GM12878 (cell line): ENCODE measurements around the gene RBSN. TPM values are rescaled to one million over a fixed set of nuclear protein-coding genes. Genes with fewer than 3 reads are reported as not detected.

Experiments used
- ATAC-seq: fragments of 200-7000 bp; cut with Tn5 transposase; 3 replicates; pipeline ENCODE4 v1.9.1; 2020; ENCODE audit warnings: mild to moderate bottlenecking, moderate library complexity
- BruUV-seq: library from RNA; stranded (reverse); fragments of 400-500 nt; replicated peaks from 2 replicates; lab custom pipeline; 2021; lab: Mats Ljungman, UMichigan
- CTCF ChIA-PET: fragments of 300-600 bp; sonication (Branson Sonifier 250); formaldehyde crosslinking; extraction: SDS; loops from one replicate; lab custom pipeline; 2021; ENCODE audit warnings: inconsistent platforms; lab: Yijun Ruan, JAX
- POLR2A ChIA-PET: fragments of 350-600 bp; formaldehyde crosslinking; extraction: SDS; loops from one replicate; lab custom pipeline; 2021; ENCODE audit warnings: inconsistent platforms; lab: Charles Lee
- RAD21 ChIA-PET: fragments of 300-600 bp; sonication (Branson Sonifier 250); formaldehyde crosslinking; loops from one replicate; lab custom pipeline; 2023; ENCODE audit warnings: antibody characterized with exemption; ENCODE audit not compliant: unreplicated experiment; lab: Charles Lee
- SMC1A ChIA-PET: fragments of 300-600 bp; sonication (Branson Sonifier 250); formaldehyde crosslinking; loops from one replicate; lab custom pipeline; 2023; ENCODE audit not compliant: unreplicated experiment, uncharacterized antibody; lab: Charles Lee
- DNase-seq: peaks from one replicate; pipeline ENCODE4 v3.0.0-alpha.2; 2011; ENCODE audit warnings: low read depth, low spot score
- FAIRE-seq: peaks from 3 replicates; lab custom pipeline; 2011; peaks lifted over from hg19 to GRCh38; lab: Jason Lieb, UNC
- H2AFZ ChIP-seq: 2 replicates; pipeline ENCODE4 v1.6.0; 2011; ENCODE audit warnings: low read depth, low read length, control low read depth; ENCODE audit not compliant: control insufficient read depth
- H3K27ac ChIP-seq: 2 replicates; pipeline ENCODE4 v1.5.1; 2011; ENCODE audit warnings: control low read depth; ENCODE audit not compliant: control insufficient read depth, insufficient read depth
- H3K27me3 ChIP-seq, 2 experiments: replicated peaks in 1 of 2; 2 replicates each; pipeline versions ENCODE4 v1.6.0 to v1.6.1; 2011; ENCODE audit warnings: low read length in 1 of 2; ENCODE audit not compliant: control insufficient read depth in 2 of 2, insufficient read depth in 2 of 2
- H3K36me3 ChIP-seq, 2 experiments: 2 replicates each; pipeline ENCODE4 v1.5.1; 2011; ENCODE audit warnings: low read length in 1 of 2; ENCODE audit not compliant: control insufficient read depth in 2 of 2, insufficient read depth in 2 of 2
- H3K4me1 ChIP-seq: 2 replicates; pipeline ENCODE4 v1.6.1; 2011; ENCODE audit warnings: mild to moderate bottlenecking, low read length, moderate library complexity, mixed read lengths; ENCODE audit not compliant: control insufficient read depth, insufficient read depth
- H3K4me2 ChIP-seq: 2 replicates; pipeline ENCODE4 v1.6.0; 2011; ENCODE audit warnings: control low read depth; ENCODE audit not compliant: control insufficient read depth, insufficient read depth
- H3K4me3 ChIP-seq: fragments of 200-600 bp; sonication (generic); 2 replicates; pipeline ENCODE4 v1.5.1; 2016
- H3K79me2 ChIP-seq: 2 replicates; pipeline ENCODE4 v1.6.0; 2011; ENCODE audit warnings: low read length; ENCODE audit not compliant: control insufficient read depth, insufficient read depth
- H3K9ac ChIP-seq: 2 replicates; pipeline ENCODE4 v1.8.0; 2011; ENCODE audit warnings: low read length, control low read depth, mixed read lengths; ENCODE audit not compliant: control insufficient read depth, insufficient read depth
- H3K9me3 ChIP-seq: replicated peaks from 3 replicates; pipeline ENCODE4 v1.5.1; 2011; ENCODE audit warnings: mild to moderate bottlenecking, low read length; ENCODE audit not compliant: control insufficient read depth, insufficient read depth
- H4K20me1 ChIP-seq: 2 replicates; pipeline ENCODE4 v1.6.0; 2011; ENCODE audit not compliant: control insufficient read depth, insufficient read depth
- BCL11A ChIP-seq: IDR thresholded peaks from 2 replicates; pipeline ENCODE4 v1.6.1; 2011; ENCODE audit warnings: low read depth, low read length
- BCLAF1 ChIP-seq: fragments of 450-650 bp; IDR thresholded peaks from 2 replicates; pipeline ENCODE4 v1.6.1; 2017; ENCODE audit warnings: antibody characterized with exemption, mild to moderate bottlenecking, moderate library complexity
- CHD2 ChIP-seq: IDR thresholded peaks from 2 replicates; pipeline ENCODE4 v1.6.1; 2011; ENCODE audit warnings: low read depth, low read length, improper control_type of control experiment, borderline replicate concordance
- DPF2 ChIP-seq: fragments of 450-650 bp; IDR thresholded peaks from 2 replicates; pipeline ENCODE4 v1.6.1; 2017; ENCODE audit warnings: mild to moderate bottlenecking
- MXI1 ChIP-seq: fragments of 150-350 bp; IDR thresholded peaks from 2 replicates; pipeline ENCODE4 v1.6.1; 2011; ENCODE audit warnings: low read depth, mild to moderate bottlenecking, inconsistent platforms, low read length, improper control_type of control experiment
- NFXL1 ChIP-seq: fragments of 450-650 bp; IDR thresholded peaks from 2 replicates; pipeline ENCODE4 v1.6.1; 2017; ENCODE audit warnings: antibody characterized with exemption, mild to moderate bottlenecking, borderline replicate concordance
- NFYA ChIP-seq: IDR thresholded peaks from 2 replicates; pipeline ENCODE4 v1.6.1; 2011; ENCODE audit warnings: low read depth, mild to moderate bottlenecking, low read length, improper control_type of control experiment, borderline replicate concordance
- NR2C2 ChIP-seq: IDR thresholded peaks from 2 replicates; pipeline ENCODE4 v1.6.1; 2011; ENCODE audit warnings: borderline replicate concordance, low read depth; ENCODE audit not compliant: control insufficient read depth, insufficient read length
- RBBP5 ChIP-seq: fragments of 200-600 bp; sonication (generic); conservative IDR thresholded peaks from 2 replicates; pipeline ENCODE4 v1.6.1; 2016
- RFX5 ChIP-seq: IDR thresholded peaks from 2 replicates; pipeline ENCODE4 v1.6.1; 2011; ENCODE audit warnings: low read depth, low read length, improper control_type of control experiment
- SIN3A ChIP-seq: IDR thresholded peaks from 2 replicates; pipeline ENCODE4 v1.6.1; 2012; ENCODE audit warnings: low read depth, low read length, improper control_type of control experiment
- SIX5 ChIP-seq: IDR thresholded peaks from 2 replicates; pipeline ENCODE4 v1.6.1; 2011; ENCODE audit warnings: mild to moderate bottlenecking, low read depth, low read length, moderate library complexity; ENCODE audit not compliant: severe bottlenecking
- SMAD5 ChIP-seq: IDR thresholded peaks from 2 replicates; pipeline ENCODE4 v1.6.1; 2016; ENCODE audit warnings: antibody characterized with exemption, low read depth
- SRF ChIP-seq, 2 experiments: IDR thresholded peaks; 2 replicates each; pipeline ENCODE4 v1.6.1; 2011; ENCODE audit warnings: low read depth in 2 of 2, low read length in 2 of 2, mild to moderate bottlenecking in 1 of 2, moderate library complexity in 1 of 2
- TCF3 ChIP-seq: IDR thresholded peaks from 2 replicates; pipeline ENCODE4 v1.6.1; 2012; ENCODE audit warnings: low read depth, mild to moderate bottlenecking, low read length, borderline replicate concordance; ENCODE audit not compliant: insufficient read depth
- USF2 ChIP-seq: IDR thresholded peaks from 2 replicates; pipeline ENCODE4 v1.6.1; 2011; ENCODE audit warnings: low read depth, low read length, improper control_type of control experiment, borderline replicate concordance
- ZNF274 ChIP-seq: IDR thresholded peaks from one replicate; pipeline ENCODE4 v1.8.0; 2011; ENCODE audit not compliant: insufficient read length, insufficient read depth
- ZNF384 ChIP-seq: IDR thresholded peaks from 2 replicates; pipeline ENCODE4 v1.6.1; 2012; ENCODE audit warnings: low read depth, mild to moderate bottlenecking, low read length, improper control_type of control experiment, borderline replicate concordance
- ZSCAN29 ChIP-seq: fragments of 450-650 bp; IDR thresholded peaks from 2 replicates; pipeline ENCODE4 v1.6.1; 2017; ENCODE audit warnings: mild to moderate bottlenecking, moderate library complexity
- whole genome bisulfite sequencing: methylation state at CpG from one replicate; pipeline ENCODE4 v1.1.6; 2016; ENCODE audit warnings: low lambda C conversion rate; ENCODE audit not compliant: insufficient replicate concordance, insufficient coverage; ENCODE audit errors: missing lambda C conversion rate; 5-methylcytosine and 5-hydroxymethylcytosine counted together
- in situ Hi-C: fragments of 300-500 bp; cut with MboI; formaldehyde crosslinking; loops from 9 replicates; pipeline ENCODE4 v1.14.3; 2018; ENCODE audit warnings: mixed read lengths
- intact Hi-C: fragments of 100-400 bp; cut with micrococcal nuclease; formaldehyde crosslinking; loops from one replicate; pipeline ENCODE4 v1.14.2; 2022; ENCODE audit not compliant: unreplicated experiment
- polyA plus RNA-seq, 11 experiments: library from polyadenylated mRNA; depleted of rRNA in 4 of 11; unstranded in 6 of 11; stranded (reverse) in 5 of 11; fragments of >200 nt; fragmentation: Nextera tagmentation in 4 of 11; fragmentation: Illumina TruSeq in 1 of 11; extraction: Ambion mirVana in 4 of 11; extraction: Trizol in 1 of 11; gene quantifications; 1 replicate in 1 of 11; 2 replicates in 10 of 11; pipeline versions ENCODE4 v1.2.1 to v1.2.3, GENCODE V29; 2011 to 2016; ENCODE audit warnings: inconsistent platforms in 2 of 11, missing spikeins in 2 of 11, low read depth in 1 of 11
- total RNA-seq, 4 experiments: library from RNA; depleted of rRNA in 3 of 4; stranded (reverse); fragments of >200 nt in 3 of 4; fragmentation: Illumina TruSeq in 1 of 4; extraction: Trizol in 1 of 4; gene quantifications; 2 replicates each; pipeline versions ENCODE4 v1.2.1 to v1.2.3, GENCODE V29; 2013 to 2021

The RBSN gene
- total and polyA plus RNA-seq, 10 of the 15 experiments (the other 5 are each of a cell fraction or from before 2014, with no cell fraction given): 2.0 to 17.5 (median 10.5) TPM

GRCh38 chr3:15089201-15089600 lies 9.7 kb downstream of the RBSN start:
- RAD21 ChIA-PET: interaction anchor here (0.7 kb wide), 1 partner anchor 870 kb away, joined by 4 read pairs; no protein-coding TSS in a partner anchor
- Histone ChIP-seq H3K4me2 (no peak overlapping the region), H3K36me3 (peaks cover 0 to 36% of the 10 kb centered on the region in 2 experiments), H3K79me2 (no peaks in the 10 kb centered on the region), H3K9me3 (no peaks in the 10 kb centered on the region), H3K4me3 (no peak overlapping the region), H3K4me1 (no peaks in the 10 kb centered on the region), H3K27me3 (no peaks in the 10 kb centered on the region), H3K27ac (no peak overlapping the region), H3K9ac (no peak overlapping the region), H4K20me1 (no peaks in the 10 kb centered on the region), H2AFZ (no peak overlapping the region)
- FAIRE-seq (no peak), DNase-seq (no peak), ATAC-seq (no peak)
- CTCF ChIA-PET: interaction anchor here (0.6 to 1.2 kb wide), 2 partner anchors 18 to 163 kb away, joined by 3 to 4 read pairs; no protein-coding TSS in a partner anchor
- TF ChIP-seq SMAD5: no peak
- TF ChIP-seq NR2C2: no peak
- no peak for TF ChIP-seq SIN3A
- TF ChIP-seq DPF2: no peak
- no peak for TF ChIP-seq SRF (IDR thresholded peaks at IDR 0.05; ENCODE audit: low read depth in 2 of 2, low read length in 2 of 2)
- no peak for TF ChIP-seq NFYA
- TF ChIP-seq RFX5: no peak
- TF ChIP-seq CHD2: no peak
- TF ChIP-seq SIX5: no peak
- no peak for TF ChIP-seq TCF3
- TF ChIP-seq BCLAF1: no peak
- TF ChIP-seq ZNF384: no peak
- TF ChIP-seq ZSCAN29: no peak
- TF ChIP-seq MXI1: no peak
- TF ChIP-seq USF2: no peak
- no peak for TF ChIP-seq RBBP5
- TF ChIP-seq ZNF274: no peak
- no peak for TF ChIP-seq BCL11A
- no peak for TF ChIP-seq NFXL1
- POLR2A ChIA-PET: interaction anchor here (1.3 kb wide), 1 partner anchor 9 kb away, joined by 7 read pairs; the partner anchor contains the start of gene RBSN
- intact Hi-C loops (no loop called here), in situ Hi-C loops (no loop called here)
- BruUV-seq: no TSS peak
- WGBS: 100% methylated on average over 1 of the region's 1 CpG
- SMC1A ChIA-PET: interaction anchor here (1.8 kb wide), 1 partner anchor 9 kb away, joined by 5 read pairs; the partner anchor contains the start of gene RBSN
